ENCODE measurements around the gene LRFN3. TPM values are rescaled to one million over a fixed set of nuclear protein-coding genes. Genes with fewer than 3 reads are reported as not detected.
"Not testable (repeated sequence)": the region's sequence is repeated elsewhere in the genome, so short reads cannot be mapped to it uniquely, and the experiment has no call there.

LRFN3 gene
- total RNA-seq, 6 donors from 2014 or later, result 6.3 to 17.2 (median 11.8) TPM

GRCh38 chr19:35890113-35890650 lies 46.0 kb upstream of the LRFN3 start:
- Histone ChIP-seq H3K4me1 (no peaks in the 10 kb centered on the region), H3K36me3 (peaks cover 28 to 75% (median 61%) of the 10 kb centered on the region in 4 donors), H3K4me3 (no peak overlapping the region), H3K9me3 (no peaks in the 10 kb centered on the region), H3K27me3 (no peaks in the 10 kb centered on the region), H3K27ac (no peak overlapping the region)
- no peak for DNase-seq
- ATAC-seq (ENCODE audit: low FRiP score in 2 of 2), result no peak
- TF ChIP-seq CTCF (IDR thresholded peaks at IDR 0.05) (no peak), POLR2A (IDR thresholded peaks at IDR 0.05) (no peak), EP300 (IDR thresholded peaks at IDR 0.05) (no peak), POLR2AphosphoS5 (IDR thresholded peaks at IDR 0.05) (no peak)
- 93 to 96% methylated on average over 12 to 13 of the region's 13 CpGs for WGBS, 2 donors

- H3K4me1 ChIP-seq; DNase-seq; ATAC-seq (ENCODE audit: low FRiP score in 2 of 2); H3K9me3 ChIP-seq; H3K27ac ChIP-seq; H3K4me3 ChIP-seq; H3K27me3 ChIP-seq: not testable (repeated sequence)
- H3K36me3 ChIP-seq, result peaks cover 30 to 90% (median 76%) of the 10 kb centered on the region in 4 donors
- 95 to 97% methylated on average over 3 of the region's 3 CpGs for WGBS, 2 donors
Measured at GRCh38 chr19:35891819-35892218, 44.4 kb upstream of the LRFN3 start.

GRCh38 chr19:35894342-35894741 lies 41.8 kb upstream of the LRFN3 start:
- TF ChIP-seq EP300 (IDR thresholded peaks at IDR 0.05), result no peak
- no peak for TF ChIP-seq CTCF (IDR thresholded peaks at IDR 0.05)
- no peak for TF ChIP-seq POLR2AphosphoS5 (IDR thresholded peaks at IDR 0.05)
- TF ChIP-seq POLR2A (IDR thresholded peaks at IDR 0.05), result no peak
- Histone ChIP-seq H3K36me3 (peaks cover 19 to 82% (median 59%) of the 10 kb centered on the region in 4 donors), H3K4me3 (no peak overlapping the region), H3K4me1 (peaks cover 10 to 27% (median 11%) of the 10 kb centered on the region in 4 donors), H3K27me3 (no peaks in the 10 kb centered on the region), H3K9me3 (no peaks in the 10 kb centered on the region), H3K27ac (no peak overlapping the region)
- DNase-seq, result no peak
- ATAC-seq (ENCODE audit: low FRiP score in 2 of 2), result no peak
- WGBS, 2 donors, result 89 to 90% methylated on average over 2 of the region's 2 CpGs

GRCh38 chr19:35895911-35896642 lies 40.1 kb upstream of the LRFN3 start:
- no peak overlapping the region for H3K27ac ChIP-seq
- H3K36me3 ChIP-seq, result peaks cover 9 to 65% (median 42%) of the 10 kb centered on the region in 4 donors
- ATAC-seq (ENCODE audit: low FRiP score in 2 of 2) (no peak), DNase-seq (peak in 1 of 2 donors; percentile 45)
- H3K27me3 ChIP-seq, result no peaks in the 10 kb centered on the region
- H3K9me3 ChIP-seq, result no peaks in the 10 kb centered on the region
- WGBS, 2 donors, result 90 to 93% methylated on average over 3 to 21 of the region's 21 CpGs
- TF ChIP-seq POLR2AphosphoS5 (IDR thresholded peaks at IDR 0.05) (no peak), CTCF (IDR thresholded peaks at IDR 0.05) (no peak), EP300 (IDR thresholded peaks at IDR 0.05) (no peak), POLR2A (IDR thresholded peaks at IDR 0.05) (no peak)
- no peak overlapping the region for H3K4me3 ChIP-seq
- peaks cover 12 to 31% (median 15%) of the 10 kb centered on the region in 4 donors for H3K4me1 ChIP-seq

GRCh38 chr19:35896643-35897040 lies 39.5 kb upstream of the LRFN3 start:
- Histone ChIP-seq H3K36me3 (peaks cover 9 to 59% (median 41%) of the 10 kb centered on the region in 4 donors), H3K27me3 (no peaks in the 10 kb centered on the region), H3K9me3 (no peaks in the 10 kb centered on the region), H3K4me1 (peaks cover 16 to 37% (median 20%) of the 10 kb centered on the region in 4 donors), H3K27ac (no peak overlapping the region), H3K4me3 (no peak overlapping the region)
- no peak for TF ChIP-seq CTCF (IDR thresholded peaks at IDR 0.05)
- TF ChIP-seq EP300 (IDR thresholded peaks at IDR 0.05), result no peak
- no peak for TF ChIP-seq POLR2AphosphoS5 (IDR thresholded peaks at IDR 0.05)
- no peak for TF ChIP-seq POLR2A (IDR thresholded peaks at IDR 0.05)
- 95 to 97% methylated on average over 5 to 12 of the region's 13 CpGs for WGBS, 2 donors
- ATAC-seq (ENCODE audit: low FRiP score in 2 of 2) (no peak), DNase-seq (peak in 1 of 2 donors; percentile 65)
